UCSD-AML1 (cell line): ENCODE measurements around the gene TCTN2.

ENCODE experiments used
- DNase-seq: peaks from one replicate; lab custom pipeline; 2025; ENCODE audit not compliant: unreplicated experiment; lab: John Stamatoyannopoulos, UW

Gene TCTN2

GRCh38 chr12:123670882-123671728 is at the start of gene TCTN2:
TSS of gene TCTN2 (plus strand) at chr12:123671113. CDS start at chr12:123671241, 128 bp downstream.
- DNase-seq: peak; percentile 88

- DNase-seq: no peak
Observed at GRCh38 chr12:123621619-123622530, 49.0 kb upstream of the TCTN2 start.

GRCh38 chr12:123633379-123634141 is 37.4 kb upstream of the TCTN2 start, which contains the start of the genes EIF2B1 and GTF2H3:
TSS of gene EIF2B1 (minus strand) at chr12:123633686. CDS start at chr12:123633557, 129 bp downstream.
TSS of gene GTF2H3 (plus strand) at chr12:123633829. CDS start at chr12:123633860, 31 bp downstream.
- DNase-seq: peak; percentile 98

GRCh38 chr12:123634142-123634561 is 36.8 kb upstream of the TCTN2 start:
- peak; percentile 30 for DNase-seq

- no peak for DNase-seq
Observed at GRCh38 chr12:123643911-123644310, 27.0 kb upstream of the TCTN2 start.

- DNase-seq: no peak
Observed at GRCh38 chr12:123645380-123645779, 25.5 kb upstream of the TCTN2 start.

- DNase-seq: no peak
Observed at GRCh38 chr12:123645878-123646277, 25.0 kb upstream of the TCTN2 start.

- DNase-seq: no peak
Observed at GRCh38 chr12:123648401-123648800, 22.5 kb upstream of the TCTN2 start.

- DNase-seq: no peak
Observed at GRCh38 chr12:123654129-123654701, 16.7 kb upstream of the TCTN2 start.

GRCh38 chr12:123655420-123655819 is 15.5 kb upstream of the TCTN2 start:
- no peak for DNase-seq

GRCh38 chr12:123656392-123656791 is 14.5 kb upstream of the TCTN2 start:
- DNase-seq: no peak

GRCh38 chr12:123657211-123657610 is 13.7 kb upstream of the TCTN2 start:
- no peak for DNase-seq

GRCh38 chr12:123659996-123660727 is 10.8 kb upstream of the TCTN2 start:
- DNase-seq: no peak

GRCh38 chr12:123667771-123668170 is 3.1 kb upstream of the TCTN2 start:
- DNase-seq: no peak

- no peak for DNase-seq
Observed at GRCh38 chr12:123671876-123672275, 963 bp downstream of the TCTN2 start.

GRCh38 chr12:123675436-123675835 is 4.5 kb downstream of the TCTN2 start:
- no peak for DNase-seq

GRCh38 chr12:123676616-123677320 is 5.9 kb downstream of the TCTN2 start:
- DNase-seq: no peak

GRCh38 chr12:123678981-123679380 is 8.1 kb downstream of the TCTN2 start:
- no peak for DNase-seq

- DNase-seq: no peak
Observed at GRCh38 chr12:123681605-123682004, 10.7 kb downstream of the TCTN2 start.
